Measurements from ENCODE around the gene DKKL1. TPM values are rescaled to one million over a fixed set of nuclear protein-coding genes. Genes with fewer than 3 reads are reported as not detected.
A peak's percentile ranks its signal among the peaks of the same experiment; 100 is the strongest.

DKKL1 gene
- total and polyA plus RNA-seq, 7 donors, result 0.17 to 3.6 (median 1.9) TPM; not detected in 3

- DNase-seq, result no peak
- H3K27ac ChIP-seq, result peak overlapping the region in 2 of 4 donors; percentile 49 to 63
- TF ChIP-seq POLR2AphosphoS5 (IDR thresholded peaks at IDR 0.05) (no peak), EP300 (IDR thresholded peaks at IDR 0.05) (no peak), CTCF (IDR thresholded peaks at IDR 0.05) (no peak), POLR2A (IDR thresholded peaks at IDR 0.05) (no peak)
- H3K4me1 ChIP-seq, result peaks cover 0 to 24% (median 20%) of the 10 kb centered on the region in 4 donors
- intact Hi-C loops (cut with DNase I), result no loop called here
- no peak overlapping the region for H3K4me3 ChIP-seq
- H3K27me3 ChIP-seq, result no peaks in the 10 kb centered on the region
- H3K36me3 ChIP-seq, result peaks cover 0 to 77% (median 35%) of the 10 kb centered on the region in 4 donors
- 79 to 87% methylated on average over 9 of the region's 9 CpGs for WGBS, 2 donors
- no peaks in the 10 kb centered on the region for H3K9me3 ChIP-seq
Measured at GRCh38 chr19:49357186-49357585, 6.5 kb upstream of the DKKL1 start.

GRCh38 chr19:49359851-49360820 lies 3.5 kb upstream of the DKKL1 start:
- H3K9me3 ChIP-seq, result no peaks in the 10 kb centered on the region
- peak overlapping the region in 1 of 4 donors; percentile 76 for H3K4me3 ChIP-seq
- peaks cover 0 to 48% (median 21%) of the 10 kb centered on the region in 4 donors for H3K36me3 ChIP-seq
- intact Hi-C loops (cut with DNase I), result no loop called here
- TF ChIP-seq POLR2A (IDR thresholded peaks at IDR 0.05), result no peak
- TF ChIP-seq EP300 (IDR thresholded peaks at IDR 0.05), result no peak
- no peak for TF ChIP-seq POLR2AphosphoS5 (IDR thresholded peaks at IDR 0.05)
- TF ChIP-seq CTCF (IDR thresholded peaks at IDR 0.05), result no peak
- no peaks in the 10 kb centered on the region for H3K27me3 ChIP-seq
- H3K4me1 ChIP-seq, result peaks cover 0 to 38% (median 30%) of the 10 kb centered on the region in 4 donors
- WGBS, 2 donors, result 74 to 87% methylated on average over 17 of the region's 17 CpGs
- H3K27ac ChIP-seq, result peak overlapping the region; percentile 93 to 98 (median 96)
- DNase-seq, result no peak

- TF ChIP-seq POLR2AphosphoS5 (IDR thresholded peaks at IDR 0.05) (peak; percentile 62 to 74 (median 70)), CTCF (IDR thresholded peaks at IDR 0.05) (peak in 1 of 4 experiments; percentile 3), EP300 (IDR thresholded peaks at IDR 0.05) (peak in 1 of 4 donors; percentile 7), POLR2A (IDR thresholded peaks at IDR 0.05) (peak; percentile 31 to 58)
- Histone ChIP-seq H3K4me3 (peak overlapping the region; percentile 76 to 92 (median 85)), H3K27ac (peak overlapping the region; percentile 93 to 98 (median 96)), H3K27me3 (no peaks in the 10 kb centered on the region), H3K4me1 (peaks cover 0 to 35% (median 28%) of the 10 kb centered on the region in 4 donors), H3K9me3 (no peaks in the 10 kb centered on the region), H3K36me3 (peaks cover 0 to 34% (median 13%) of the 10 kb centered on the region in 4 donors)
- peak; percentile 95 for DNase-seq
- intact Hi-C loops (cut with DNase I), result loop anchor here (1.0 kb wide), 1 partner anchor 22 kb away; no protein-coding TSS in a partner anchor
- WGBS, 2 donors, result 2 to 8% methylated on average over 27 of the region's 27 CpGs
Measured at GRCh38 chr19:49361438-49362047, 2.1 kb upstream of the DKKL1 start.

GRCh38 chr19:49362048-49362928 lies 1.4 kb upstream of the DKKL1 start, which contains the start of gene TEAD2:
Gene TEAD2, minus strand, starts transcription at chr19:49362416. Its CDS starts 2,341 bp downstream, at chr19:49360075.
- no peaks in the 10 kb centered on the region for H3K27me3 ChIP-seq
- H3K36me3 ChIP-seq, result peaks cover 0 to 26% (median 12%) of the 10 kb centered on the region in 4 donors
- DNase-seq, result peak; percentile 91
- H3K4me1 ChIP-seq, result peaks cover 0 to 34% (median 22%) of the 10 kb centered on the region in 4 donors
- H3K27ac ChIP-seq, result peak within 1 kb of the TSS; percentile 93 to 98 (median 96)
- 1 to 2% methylated on average over 52 of the region's 52 CpGs for WGBS, 2 donors
- H3K4me3 ChIP-seq, result peak within 1 kb of the TSS; percentile 76 to 92 (median 85)
- H3K9me3 ChIP-seq, result no peaks in the 10 kb centered on the region
- no peak for TF ChIP-seq EP300 (IDR thresholded peaks at IDR 0.05)
- peak; percentile 83 to 90 (median 90) for TF ChIP-seq POLR2AphosphoS5 (IDR thresholded peaks at IDR 0.05)
- peak; percentile 58 to 73 for TF ChIP-seq POLR2A (IDR thresholded peaks at IDR 0.05)
- TF ChIP-seq CTCF (IDR thresholded peaks at IDR 0.05), result no peak
- intact Hi-C loops (cut with DNase I), result no loop called here
